Embryonic facial prominence (tissue), 1 donor: ENCODE measurements around the gene PPP1R15B.

Experiments used
- DNase-seq: peaks from one replicate; pipeline ENCODE4 v3.0.0-alpha.2; 2016; ENCODE audit errors: extremely low spot score

The PPP1R15B gene

DNA sequence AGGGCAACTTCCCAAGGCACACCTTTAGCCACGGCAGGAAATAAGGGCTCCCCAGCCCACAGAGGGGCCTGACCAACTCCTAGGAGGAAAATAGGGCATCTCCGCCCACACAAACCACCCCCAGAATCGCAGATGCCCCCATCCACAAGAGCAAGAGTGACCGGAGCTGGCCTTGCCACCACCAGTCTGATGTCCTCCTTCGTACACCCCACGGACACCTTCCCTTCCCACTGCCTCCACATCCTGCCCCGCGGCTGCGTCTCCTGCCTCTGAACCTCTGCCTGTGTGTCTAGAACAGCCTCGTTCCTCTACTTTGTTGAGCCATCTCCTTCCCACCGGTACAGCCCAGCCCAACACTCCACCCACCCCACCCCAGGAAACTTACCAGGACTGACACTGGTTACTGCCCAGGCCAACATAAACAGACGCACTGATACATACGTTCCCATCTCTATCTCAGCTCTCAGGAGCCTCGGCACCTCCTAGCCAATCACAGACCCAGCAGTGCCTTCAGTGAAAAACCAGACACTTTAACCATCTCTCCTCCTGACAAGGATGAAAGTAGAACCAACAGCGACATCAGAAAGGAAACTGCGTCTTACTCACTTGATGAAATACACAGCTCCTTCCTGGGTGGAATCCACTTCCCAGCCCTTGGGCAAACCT lies 44.3 kb downstream of the PPP1R15B start:
- no peak for DNase-seq

DNA sequence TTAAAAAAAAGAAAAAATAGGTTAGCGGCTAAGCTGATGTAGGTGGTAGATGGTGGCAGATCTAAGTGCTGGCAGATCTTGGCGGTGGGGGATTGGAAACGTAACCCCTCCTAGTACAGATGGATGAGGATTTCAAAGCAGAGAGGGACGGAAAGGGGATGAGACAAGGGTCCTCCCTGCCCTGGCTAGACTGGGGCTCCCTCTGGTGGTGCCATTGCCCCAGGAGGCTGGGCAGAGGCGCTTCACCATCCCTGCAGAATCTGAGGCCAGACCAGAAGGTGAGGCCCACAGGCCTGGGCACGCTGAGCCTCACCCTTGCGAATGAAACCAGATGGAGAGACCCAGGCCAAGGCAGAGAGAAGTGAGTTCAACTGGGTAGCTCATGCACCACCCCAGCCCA lies 44.9 kb downstream of the PPP1R15B start:
- no peak for DNase-seq

DNA sequence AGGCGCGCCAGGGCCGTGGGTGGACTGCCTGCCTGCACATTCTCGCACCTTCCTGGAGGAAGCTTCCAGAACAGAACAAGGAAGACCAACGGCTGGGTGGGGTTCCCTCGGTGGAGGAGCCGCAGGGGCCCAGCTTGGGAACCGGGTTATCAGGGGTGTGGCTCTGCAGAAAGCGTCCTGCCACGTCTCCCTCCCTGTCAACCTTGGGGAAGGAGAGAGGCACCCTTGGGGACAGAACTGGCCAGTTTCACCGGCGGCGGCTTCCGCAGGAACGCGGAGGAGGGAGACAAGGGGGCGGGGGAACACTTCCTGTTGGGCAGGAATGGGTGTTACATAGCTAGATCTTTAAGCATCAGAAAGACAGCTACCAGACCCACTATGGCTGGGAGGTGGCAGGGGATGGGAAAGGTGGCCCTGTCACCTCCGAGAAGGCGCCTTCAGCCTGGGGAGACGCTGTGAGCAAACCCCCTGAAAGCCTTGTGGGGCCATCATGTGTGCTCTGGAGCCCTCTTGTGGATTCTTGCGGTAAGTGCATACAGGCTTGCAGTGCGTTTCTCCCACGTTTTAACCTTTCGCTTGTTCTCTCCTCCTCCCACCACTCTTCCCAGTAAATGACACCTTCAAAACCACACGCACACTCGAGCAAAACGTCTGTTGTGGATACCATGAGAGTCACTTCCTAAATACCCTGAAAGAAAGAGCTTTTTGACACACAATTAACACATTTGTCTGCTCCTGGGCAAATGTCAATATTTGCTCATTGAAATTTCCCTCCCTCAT lies 48.1 kb downstream of the PPP1R15B start:
- DNase-seq: peak; percentile 76

DNA sequence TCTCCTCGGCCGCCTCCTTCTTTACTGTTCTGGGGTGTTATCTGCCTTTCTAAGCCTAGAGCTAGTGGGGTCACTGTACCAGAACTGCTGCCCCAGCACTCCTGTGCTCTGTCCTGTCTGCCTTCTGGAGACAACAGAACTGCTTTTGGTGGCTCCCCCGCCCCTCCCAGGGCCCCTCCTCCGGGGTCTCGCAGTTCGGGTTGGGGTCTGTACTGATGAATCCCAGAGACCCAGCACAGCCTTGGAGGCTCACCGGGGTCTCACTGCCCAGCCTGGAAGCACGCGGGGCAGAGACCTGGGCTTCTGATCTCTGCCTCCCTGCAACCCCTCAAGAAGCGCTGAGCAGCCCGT lies 48.7 kb downstream of the PPP1R15B start:
- DNase-seq: no peak

DNA sequence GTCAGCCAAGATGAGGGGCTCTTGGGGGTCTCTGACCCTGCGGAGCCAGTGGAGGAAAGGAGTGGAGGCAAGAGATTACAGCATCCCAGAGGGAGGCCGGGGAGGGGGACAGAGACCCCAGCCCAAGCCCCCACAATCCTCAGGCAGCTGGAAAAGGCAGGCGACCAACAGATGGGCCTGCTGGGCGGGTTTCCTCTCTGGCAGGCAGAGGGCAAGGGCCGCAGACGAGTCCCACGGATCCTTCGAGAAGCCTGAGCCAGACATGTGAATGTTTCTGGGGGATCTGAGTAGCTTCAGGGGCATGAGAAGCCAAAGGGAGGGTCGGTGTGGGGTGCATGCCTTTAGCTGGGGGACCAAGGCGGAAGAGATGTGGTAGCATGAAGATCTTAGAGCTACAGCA lies 49.8 kb downstream of the PPP1R15B start:
- no peak for DNase-seq

DNA sequence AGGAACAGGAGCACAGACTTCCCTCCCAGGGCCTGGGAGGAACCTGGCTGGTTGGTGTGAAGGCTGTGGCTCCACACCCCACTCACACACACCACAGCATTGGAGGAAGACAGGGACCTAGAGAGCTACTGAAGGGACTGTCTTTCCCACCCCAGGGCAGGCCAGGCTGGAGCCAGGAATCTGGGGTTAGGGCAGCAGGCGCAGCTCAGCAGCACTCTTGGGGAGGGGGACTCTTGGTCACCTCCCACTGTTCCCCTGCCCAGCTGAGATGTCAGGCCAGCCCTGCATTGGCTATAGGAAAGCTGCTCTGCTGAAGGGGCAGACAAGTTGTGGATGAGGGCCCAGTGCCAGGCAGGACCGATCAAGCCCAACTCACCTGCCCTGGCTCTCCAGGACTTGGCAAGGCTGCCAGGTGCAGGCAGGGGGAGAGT lies 50.3 kb downstream of the PPP1R15B start:
- no peak for DNase-seq

DNA sequence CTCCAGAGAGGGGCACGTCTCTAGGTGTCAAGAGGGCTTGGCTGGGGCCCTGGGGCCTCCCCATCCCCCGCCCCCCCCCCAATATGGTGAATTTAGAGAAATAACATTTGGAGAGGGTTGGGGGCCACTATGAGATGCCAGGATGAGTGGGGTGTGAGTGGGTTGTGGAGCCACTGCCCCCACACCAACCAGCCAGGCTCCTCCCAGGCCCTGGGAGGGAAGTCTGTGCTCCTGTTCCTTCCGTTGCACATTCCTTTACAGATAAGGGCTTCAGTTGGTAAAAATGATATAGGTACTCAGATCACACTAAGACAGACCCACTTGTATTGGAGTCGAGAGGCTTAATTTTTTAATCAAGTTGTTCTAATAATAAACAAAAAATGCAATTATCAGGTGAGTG lies 51.3 kb downstream of the PPP1R15B start:
- no peak for DNase-seq

DNA sequence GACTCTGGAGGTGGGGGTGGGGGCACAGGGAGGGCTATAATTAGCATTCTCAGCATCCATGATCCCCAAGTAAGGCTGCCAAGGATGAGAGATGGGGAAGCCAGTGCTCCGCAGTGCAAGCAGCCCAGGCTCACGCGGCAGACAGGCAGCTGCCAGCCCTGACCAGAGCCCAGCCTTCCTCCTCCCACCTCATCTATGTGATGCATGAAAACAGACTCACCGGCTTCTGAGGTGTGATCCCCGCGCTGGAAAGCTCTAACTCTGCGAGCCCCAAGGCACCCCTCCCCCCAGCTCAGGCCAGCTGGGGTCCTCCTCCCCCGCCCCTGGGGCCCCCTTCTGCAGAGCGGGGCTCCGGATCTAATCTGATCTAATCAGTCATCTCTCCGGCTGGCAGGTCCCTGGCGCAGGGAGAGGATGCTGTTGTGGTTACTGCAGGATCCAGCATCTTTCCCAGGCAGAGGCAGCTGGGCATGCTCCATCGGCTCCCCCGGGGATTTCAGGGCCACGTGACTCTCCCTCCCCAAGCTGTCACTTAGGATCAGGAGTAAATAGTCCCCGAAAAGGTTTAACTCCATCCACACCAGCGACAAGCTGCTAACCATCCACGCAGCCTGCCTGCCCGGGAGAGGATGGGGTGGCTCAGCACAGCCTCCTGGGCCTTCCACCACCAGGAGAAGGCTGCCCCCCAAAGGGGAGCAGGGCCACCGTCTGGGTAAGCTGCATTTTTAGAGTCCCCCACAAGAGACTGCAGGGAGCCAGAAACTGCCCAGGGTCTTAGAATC lies 52.0 kb downstream of the PPP1R15B start, which contains the start of gene PLEKHA6:
PLEKHA6 (minus strand) TSS at position 456 of the 782 bp plus-strand sequence. CDS start 86,202 bp downstream, outside the sequence.
- no peak for DNase-seq

DNA sequence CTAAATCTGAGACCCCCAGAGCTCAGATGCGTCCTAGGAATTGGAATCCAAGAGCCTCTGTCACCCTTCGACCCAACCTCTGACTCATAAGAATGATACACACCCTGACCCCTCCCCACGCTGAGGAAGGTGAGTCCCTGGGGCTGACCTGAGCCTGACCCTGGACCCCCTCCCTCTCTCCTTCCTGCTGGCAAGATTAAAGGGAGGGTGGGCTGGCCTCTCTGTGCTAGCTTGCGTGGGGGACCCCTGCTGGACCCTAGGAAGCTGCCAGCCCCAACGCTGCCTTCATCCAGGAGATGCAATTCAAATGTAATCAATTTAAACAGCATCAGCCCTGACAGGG lies 52.5 kb downstream of the PPP1R15B start:
- DNase-seq: no peak

DNA sequence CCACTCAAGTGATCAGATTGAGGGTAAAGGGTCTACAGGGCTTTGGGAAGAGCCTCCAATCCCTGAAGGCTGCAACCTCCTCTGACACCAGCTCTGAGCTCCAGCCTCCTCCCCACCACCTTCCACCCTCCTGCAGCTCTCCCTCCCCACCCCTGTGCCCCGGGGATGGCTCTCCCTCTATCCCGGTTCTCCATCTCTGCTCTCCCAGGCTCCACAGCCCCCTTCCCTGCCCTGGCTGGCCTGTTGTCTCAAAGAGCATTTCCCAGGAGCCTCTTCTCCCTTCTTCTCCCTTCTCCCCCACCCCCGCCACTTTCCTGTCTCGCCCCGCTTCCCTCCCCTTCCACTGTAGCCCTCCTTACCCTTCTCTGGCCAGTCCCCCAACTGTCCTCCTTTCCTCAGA lies 53.0 kb downstream of the PPP1R15B start:
- no peak for DNase-seq

DNA sequence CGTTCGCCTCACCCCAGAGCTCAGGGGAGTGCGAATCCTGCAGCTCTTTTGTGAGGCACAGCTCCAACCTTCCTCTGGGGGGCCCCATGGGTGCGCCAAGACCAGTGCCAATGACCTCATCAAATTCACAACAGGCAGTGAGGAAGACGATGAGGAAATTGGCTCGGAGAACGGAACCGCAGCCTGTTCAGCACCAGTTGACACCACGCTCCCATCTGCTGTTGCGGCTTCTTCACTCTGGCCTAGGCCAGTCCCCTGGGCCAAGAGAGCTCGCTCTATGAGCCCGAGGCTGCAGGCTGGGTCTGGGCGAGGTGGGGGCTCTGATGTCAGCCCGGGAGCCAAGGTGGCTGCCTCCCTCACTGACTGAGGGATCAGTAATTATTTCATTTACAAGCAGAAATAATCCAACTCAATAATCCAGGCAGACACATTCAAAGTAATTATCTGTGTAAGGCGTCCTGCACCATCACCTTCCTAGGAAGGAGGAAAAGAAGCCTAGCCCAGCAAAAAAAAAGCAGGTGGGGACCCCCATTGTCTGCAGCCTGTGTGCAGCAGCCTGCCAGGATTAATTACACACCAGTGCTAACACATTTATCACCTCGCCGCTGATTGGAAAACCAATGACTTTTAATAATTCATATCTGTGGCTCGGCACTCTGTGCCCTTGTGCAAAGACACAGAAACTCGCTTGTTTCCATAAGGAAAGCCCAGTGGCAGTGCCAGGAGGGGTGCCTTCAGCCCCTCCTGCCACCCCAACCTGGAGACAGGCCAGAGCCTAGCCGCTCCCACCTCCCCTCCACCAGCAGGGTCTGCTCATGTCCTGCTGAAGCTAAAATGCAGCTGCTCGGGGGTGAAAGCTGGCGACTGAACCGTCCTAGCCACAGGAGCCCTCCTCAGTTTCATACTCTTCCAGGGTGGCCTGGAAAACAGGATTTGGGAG lies 53.8 kb downstream of the PPP1R15B start:
- DNase-seq: no peak

DNA sequence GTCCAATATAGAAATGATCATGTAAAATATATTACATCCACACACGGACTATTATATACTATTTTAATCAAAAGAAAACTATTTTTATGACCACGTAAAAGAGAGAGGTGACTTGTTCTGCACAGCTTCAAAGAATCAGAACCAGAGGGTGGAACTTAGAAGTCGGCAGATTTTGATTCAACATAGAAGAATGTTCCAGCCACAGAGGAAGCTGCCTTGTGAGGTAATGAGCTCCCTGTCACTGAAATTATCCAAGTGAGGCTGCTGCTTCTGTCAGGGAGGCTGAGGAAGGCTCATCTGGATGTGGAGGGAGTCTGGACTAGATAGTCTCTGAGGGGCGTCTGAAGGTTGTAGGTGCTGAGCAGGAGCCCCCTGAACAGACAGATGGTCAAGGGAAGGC lies 54.6 kb downstream of the PPP1R15B start:
- no peak for DNase-seq

DNA sequence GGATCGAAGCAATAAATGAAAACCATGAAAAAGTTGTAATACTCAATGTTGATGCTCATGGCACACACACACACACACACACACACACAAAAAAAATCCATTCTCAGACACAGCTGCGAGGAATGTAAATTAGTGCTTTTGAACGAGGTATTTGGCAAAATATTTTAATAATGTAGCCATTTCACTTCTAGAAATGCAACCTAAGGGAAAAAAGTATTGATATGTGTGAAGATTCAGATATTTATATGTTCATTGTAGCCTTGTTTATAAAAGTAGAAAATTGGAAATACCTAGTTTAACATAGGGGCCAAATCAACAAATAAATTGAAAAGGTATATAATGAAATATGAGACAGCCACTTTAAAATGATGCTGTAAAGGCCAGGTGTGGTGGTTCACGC lies 55.7 kb downstream of the PPP1R15B start:
- no peak for DNase-seq

DNA sequence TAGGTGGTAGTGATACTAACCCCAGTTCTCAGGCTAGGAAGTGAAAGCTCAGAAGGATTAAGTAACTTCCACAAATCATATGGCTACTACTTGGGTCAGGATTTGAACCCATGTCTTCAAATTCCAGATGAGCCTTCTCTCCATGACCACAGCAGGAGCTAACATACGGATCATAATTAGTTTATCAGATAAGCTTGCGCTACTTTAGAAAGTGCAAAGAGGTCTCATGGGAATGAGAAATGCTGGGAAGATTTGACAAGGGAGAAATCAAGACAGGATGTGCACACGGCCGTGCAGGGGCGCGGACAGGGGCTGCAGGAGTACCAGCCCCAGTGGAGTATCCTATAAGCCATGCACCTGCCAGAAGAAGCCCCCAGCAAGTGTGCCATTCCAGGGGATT lies 57.0 kb downstream of the PPP1R15B start:
- DNase-seq: no peak
